Activated CD4-positive, alpha-beta T cell treated with anti-CD3 and anti-CD28 coated beads, Interleukin-2, Interleukin-4, amounts not matched to agents 100 ng/mL and 50 ng/mL, durations not matched to agents 16 hours and 8 hours (primary cell): ENCODE measurements around the gene TTC38.
A peak's percentile ranks its signal among the peaks of the same experiment; 100 is the strongest.

Experiments used
- DNase-seq: peaks from one replicate; pipeline ENCODE4 v3.0.0-alpha.2; 2020; ENCODE audit warnings: low spot score

Gene TTC38

DNA sequence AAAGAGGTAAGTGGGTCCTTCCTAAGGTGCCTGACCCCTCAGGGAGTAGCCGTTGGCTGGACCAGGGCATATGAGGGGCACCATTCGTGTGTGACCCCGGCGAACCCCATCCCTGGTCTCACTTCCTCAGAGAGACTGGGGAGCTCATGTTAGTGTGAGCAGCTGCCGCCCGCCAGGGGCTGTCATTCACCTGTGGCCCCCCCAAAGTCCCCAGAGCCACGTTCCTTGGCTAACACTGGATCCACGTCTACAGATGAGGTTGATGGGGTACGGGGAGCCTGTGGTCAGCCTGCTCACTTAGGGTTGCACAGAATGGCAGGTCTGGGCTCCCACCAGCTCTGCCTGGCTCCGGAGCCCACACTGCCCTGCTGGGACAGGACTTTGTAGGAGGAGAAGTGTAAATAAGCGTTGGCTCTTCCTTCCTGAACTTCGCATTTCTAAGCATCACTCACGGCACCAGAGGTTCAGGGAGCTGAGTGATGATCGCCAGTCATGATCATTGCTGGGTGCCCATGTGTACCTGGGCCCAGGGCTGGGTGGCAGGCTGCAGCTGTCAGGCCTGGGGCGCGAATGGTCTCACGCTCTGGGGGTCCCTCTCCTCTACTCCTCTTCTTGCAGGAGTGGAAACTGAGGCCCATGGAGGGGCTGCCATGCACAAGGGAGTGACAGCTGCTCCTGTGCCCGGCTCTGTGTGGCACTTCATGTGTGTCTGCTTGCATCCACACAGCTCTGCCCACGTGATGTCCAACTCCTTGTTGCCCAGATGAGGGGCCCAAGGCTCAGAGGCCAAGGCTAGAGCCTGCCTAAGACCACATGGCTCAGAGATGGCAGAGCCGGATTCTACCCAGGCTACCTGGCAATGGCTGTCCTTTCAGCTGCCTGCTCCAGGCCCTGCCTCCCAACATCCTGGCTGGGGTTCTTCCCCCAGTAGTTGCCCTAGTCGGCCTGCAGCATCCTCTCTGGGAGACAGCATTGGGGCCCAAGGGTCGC is 11.1 kb downstream of the TTC38 start:
- DNase-seq: no peak

DNA sequence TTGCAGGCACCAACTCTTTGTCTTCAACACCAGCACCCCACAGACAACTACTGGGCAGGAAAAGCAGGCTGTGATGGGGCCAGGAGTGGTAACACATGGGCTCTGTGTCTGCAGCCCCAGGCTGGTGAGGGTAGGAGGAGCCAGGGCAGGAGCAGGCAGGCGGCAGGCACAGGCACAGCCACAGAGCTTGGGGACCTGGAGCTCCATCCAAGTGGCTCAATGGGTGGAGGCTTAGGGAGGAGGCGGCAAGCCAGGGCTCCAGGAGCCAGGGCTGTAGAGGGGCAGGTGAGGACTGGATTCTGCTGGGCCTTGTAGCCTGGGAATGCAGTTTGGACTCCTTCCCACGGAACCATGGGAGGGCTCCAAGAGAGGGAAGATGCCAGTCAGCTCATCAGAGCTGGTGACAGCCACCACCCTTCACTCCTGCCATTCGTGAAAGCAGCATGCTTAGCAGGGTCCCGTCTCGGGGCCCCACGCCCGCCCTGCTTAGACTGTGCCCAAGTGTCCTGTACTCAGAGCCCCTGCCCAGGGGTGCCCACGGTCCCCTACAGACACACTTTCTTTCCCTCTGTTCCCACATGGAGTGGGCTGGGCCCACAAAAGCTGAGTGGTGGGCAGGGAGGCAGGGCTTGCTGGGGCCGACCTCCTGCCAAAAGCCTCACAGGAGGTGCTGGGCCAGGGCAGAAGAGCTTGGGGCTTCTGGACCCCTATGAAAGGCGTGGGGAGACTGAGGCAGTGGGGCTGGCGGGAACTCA is 12.4 kb downstream of the TTC38 start:
- no peak for DNase-seq

- no peak for DNase-seq
Measured at GRCh38 chr22:46280999-46281623, 13.3 kb downstream of the TTC38 start.

GRCh38 chr22:46281866-46282678 is 14.3 kb downstream of the TTC38 start:
- no peak for DNase-seq

GRCh38 chr22:46286006-46286405 is 18.2 kb downstream of the TTC38 start:
- no peak for DNase-seq

DNA sequence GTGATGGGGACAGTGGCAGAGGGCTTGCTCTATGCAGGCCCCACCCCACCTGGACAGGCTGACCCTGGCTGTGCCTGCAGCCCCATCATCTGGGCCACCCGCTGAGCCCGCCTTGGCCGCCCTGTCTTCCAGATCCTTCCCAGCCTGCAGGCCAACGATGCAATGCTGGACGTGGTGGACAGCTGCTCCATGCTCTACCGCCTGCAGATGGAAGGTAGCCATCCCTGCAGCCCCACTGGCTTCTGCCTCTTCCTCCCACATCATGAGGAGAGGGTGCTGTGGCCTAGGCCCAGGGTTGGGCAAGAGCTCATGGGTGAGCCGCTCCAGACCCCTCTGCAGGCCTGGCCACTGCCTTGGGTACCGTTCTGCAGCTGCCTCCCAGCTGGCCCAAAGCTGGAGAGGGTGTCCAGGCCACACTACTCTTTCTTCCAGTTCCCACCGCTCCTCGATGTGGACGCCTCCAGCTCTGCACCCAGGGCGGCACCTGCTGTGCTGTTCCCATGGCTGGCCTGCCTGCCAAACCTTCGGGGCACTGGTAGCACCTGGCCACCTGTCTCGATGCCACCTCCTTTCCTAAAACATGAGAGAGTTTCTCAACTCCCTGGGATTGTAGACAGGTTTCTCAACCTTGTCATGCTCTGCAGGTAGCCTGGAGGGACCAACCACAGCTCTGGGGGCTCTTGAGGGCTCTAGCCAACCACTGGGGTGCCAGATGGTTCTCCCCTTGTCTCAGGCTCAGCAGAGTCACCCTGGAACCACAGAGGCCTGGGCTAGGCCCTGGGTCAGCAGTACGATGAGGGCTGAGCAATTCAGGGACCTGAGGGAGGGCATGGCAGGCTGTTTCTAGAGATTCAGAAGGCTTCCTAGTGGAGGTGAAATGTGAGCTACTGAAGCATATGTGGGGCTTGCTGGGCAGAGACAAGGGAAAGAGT is 19.4 kb downstream of the TTC38 start:
- DNase-seq: no peak

- DNase-seq: peak; percentile 58
Measured at GRCh38 chr22:46287873-46288751, 20.3 kb downstream of the TTC38 start.

DNA sequence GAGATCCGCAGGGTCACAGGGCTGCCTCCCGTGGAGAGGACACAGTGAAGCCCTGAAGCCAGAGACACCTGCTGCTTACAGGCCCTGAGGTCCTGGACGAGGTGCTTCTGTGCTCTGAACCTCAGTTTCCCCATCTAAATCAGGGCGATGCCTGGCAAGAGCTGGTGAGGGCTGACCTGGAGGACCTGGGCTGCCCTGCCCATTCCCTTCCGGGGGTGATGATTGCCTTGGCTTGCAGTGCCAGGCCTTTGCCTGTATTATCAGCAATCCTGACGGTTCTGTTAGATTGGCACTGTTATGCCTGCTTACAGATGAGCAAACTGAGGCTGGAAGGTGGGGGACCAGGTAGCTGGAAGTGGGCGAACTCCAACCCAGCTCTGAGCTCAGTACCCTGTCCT is 21.0 kb downstream of the TTC38 start:
- no peak for DNase-seq

DNA sequence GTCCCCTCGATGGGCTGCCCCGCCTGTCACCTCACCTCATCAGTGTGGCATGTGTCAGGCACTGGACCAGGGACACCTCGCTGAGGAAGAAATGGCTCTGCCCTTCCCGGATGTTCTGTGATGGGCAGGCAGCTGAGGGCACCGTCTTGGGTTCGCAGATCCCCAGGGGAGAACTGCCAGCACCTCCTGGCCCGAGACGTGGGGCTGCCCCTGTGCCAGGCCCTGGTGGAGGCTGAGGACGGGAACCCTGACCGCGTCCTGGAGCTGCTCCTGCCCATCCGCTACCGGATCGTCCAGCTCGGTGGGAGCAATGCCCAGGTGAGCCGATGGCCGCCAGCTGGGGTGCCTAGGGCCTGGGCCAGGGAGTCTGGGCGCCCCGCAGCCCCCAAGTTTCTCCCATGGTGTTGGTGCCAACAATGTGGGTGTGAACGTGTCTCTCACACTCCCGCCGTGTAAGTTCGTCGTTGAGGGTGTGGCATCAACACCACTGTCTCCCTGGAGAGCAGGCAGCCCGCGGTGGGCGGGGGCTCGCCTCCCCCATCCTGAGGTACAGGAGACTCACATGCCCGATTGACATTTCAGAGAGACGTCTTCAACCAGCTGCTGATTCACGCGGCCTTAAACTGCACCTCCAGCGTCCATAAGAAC is 21.6 kb downstream of the TTC38 start:
- no peak for DNase-seq

DNA sequence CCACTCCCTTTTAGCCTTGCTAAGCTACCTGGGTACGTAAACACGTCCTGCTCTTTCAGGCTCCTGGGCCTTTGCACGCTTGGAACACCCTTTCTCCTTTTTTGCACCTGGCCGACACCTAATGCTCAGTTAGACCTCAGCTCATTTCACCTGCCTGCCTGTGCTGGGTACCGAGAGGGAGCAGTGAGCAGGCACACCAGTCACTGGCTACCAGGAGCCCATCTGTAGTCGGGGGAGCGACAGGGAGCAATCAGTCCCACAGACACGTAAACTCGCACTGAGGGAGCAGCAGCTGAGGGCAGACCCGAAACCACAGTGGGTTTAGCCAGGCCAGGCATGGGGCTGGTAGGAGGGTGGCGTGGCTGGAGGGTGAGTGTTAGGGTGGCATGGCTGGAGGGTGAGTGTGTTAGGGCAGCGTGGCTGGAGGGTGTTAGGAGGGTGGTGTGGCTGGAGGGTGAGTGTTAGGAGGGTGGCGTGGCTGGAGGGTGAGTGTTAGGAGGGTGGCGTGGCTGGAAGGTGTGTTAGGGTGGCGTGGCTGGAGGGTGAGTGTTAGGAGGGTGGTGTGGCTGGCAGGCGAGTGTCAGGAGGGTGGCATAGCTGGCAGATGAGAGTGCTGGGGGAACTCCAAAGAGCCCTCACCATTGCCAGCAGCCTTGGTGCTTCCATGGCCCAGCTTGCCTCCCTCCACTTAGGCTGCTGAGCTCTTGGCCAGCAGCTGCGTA is 22.5 kb downstream of the TTC38 start:
- DNase-seq: no peak

DNA sequence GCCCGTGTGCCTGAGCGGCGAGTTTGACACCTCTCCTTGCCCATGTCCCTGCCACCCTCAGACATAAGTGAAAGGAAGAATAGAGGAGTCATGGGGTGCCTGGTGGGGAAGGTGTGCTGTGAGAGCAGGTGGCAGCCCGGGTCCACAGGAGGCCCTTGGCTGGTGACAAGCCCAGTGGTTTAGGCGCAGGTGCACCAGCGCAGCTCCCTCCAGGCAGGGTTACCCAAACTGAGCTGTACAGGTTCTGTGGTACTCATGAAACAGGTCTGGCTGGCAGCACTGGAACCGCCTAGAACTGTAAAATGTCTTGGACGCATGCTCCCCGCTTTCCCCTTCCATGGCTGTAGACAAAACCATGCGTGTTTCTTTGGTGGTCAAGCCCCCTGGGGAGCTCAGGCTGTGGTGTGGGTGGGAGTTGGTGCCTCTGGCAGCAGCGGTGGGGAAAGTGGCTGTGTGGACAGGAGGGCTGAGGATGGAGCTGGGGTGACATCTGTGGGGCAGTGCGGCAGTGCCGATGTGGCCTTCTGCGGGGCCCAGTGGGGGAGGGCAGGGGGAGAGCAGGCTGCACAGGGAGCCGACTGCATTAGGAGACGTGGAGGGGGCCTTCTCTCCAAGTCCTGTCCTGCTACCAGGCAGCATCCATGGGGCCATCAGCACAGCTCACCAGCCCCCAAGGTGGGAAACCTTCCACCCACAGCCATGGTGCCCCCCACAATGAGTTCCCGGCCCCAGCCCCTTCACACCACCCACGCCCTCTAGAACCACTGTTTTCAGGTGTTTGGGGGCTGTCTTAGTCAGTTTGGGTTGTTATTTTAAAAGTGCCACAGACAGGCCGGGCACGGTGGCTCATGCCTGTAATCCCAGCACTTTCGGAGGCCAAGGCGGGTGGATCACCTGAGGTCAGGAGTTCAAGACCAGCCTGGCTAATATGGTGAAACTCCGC is 23.3 kb downstream of the TTC38 start:
- no peak for DNase-seq

- DNase-seq: no peak
Measured at GRCh38 chr22:46292173-46292572, 24.4 kb downstream of the TTC38 start.

- no peak for DNase-seq
Measured at GRCh38 chr22:46292732-46293131, 24.9 kb downstream of the TTC38 start.

GRCh38 chr22:46293577-46294260 is 25.9 kb downstream of the TTC38 start:
- DNase-seq: no peak

DNA sequence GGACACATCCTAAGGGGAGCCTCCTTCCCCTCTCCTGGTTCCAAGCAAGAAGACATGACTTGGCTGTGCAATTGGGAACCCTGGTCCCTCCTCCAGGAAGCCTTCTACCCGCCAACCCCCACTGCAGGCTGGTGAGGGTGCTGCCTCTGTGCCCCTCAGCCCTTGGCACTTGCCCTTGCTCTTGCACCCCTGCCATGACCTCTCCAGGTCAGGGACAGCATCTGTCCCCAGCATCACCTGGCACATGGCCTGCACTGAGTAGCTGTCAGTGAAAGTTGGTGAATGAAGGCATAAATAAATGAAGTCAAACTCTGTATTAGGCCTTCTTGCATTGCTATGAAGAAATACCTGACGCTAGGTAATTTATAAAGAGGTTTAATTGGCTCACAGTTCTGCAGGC is 27.0 kb downstream of the TTC38 start:
- DNase-seq: no peak

DNA sequence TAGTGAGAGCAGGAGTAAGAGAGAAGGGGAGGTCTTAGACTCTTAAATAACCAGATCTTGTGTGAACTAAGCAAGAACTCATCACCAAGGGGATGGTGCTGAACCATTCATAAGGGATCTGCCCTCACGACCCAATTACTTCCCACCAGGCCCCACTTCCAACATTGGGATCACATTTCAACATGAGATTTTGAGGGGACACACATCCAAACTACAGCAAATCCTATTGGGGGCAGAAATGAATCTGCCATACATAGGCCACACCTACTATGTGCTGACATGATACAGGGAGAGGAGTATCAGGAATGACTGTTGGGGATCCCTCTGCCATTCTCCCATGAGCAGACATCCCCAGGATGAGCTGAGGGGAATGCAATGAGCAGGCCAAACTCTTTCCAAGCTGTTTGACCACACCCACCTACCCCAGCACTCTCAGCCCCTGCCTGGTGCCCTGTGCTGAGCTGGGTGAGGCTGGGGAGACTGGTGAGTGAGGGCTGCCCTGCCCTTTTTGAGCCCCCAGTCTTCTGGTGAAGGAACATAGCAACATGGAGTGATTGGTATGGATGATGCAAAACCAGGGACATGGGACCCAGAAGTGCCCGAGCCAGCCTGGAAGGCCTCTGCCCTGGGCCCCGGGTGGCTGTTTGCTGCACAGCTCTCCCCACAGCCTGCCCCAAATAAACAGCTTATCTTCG is 27.6 kb downstream of the TTC38 start:
- no peak for DNase-seq
